Activated CD8-positive, alpha-beta T cell treated with anti-CD3 and anti-CD28 coated beads for 36 hours (primary cell): Measurements from ENCODE around the gene CLIC2. TPM values are rescaled to one million over a fixed set of nuclear protein-coding genes. Genes with fewer than 3 reads are reported as not detected.
"Not testable (repeated sequence)": the region's sequence is repeated elsewhere in the genome, so short reads cannot be mapped to it uniquely, and the experiment has no call there.

Experiments used
- ATAC-seq: fragments of 200-7000 bp; cut with Tn5 transposase; one replicate; pipeline ENCODE4 v1.10.0; 2021; ENCODE audit warnings: mild to moderate bottlenecking, moderate library complexity
- CTCF ChIA-PET: fragments of 350-600 bp; sonication (Branson Sonifier 250); formaldehyde crosslinking; loops from one replicate; lab custom pipeline; 2021; ENCODE audit warnings: antibody characterized with exemption; lab: Charles Lee
- POLR2A ChIA-PET: fragments of 350-600 bp; sonication (Branson Sonifier 250); formaldehyde crosslinking; loops from one replicate; lab custom pipeline; 2021; ENCODE audit warnings: antibody characterized with exemption; lab: Charles Lee
- DNase-seq: peaks from one replicate; pipeline ENCODE4 v3.0.0-alpha.2; 2020
- H3K27ac Mint-ChIP-seq: one replicate; pipeline ENCODE4 v1.8.0; 2021; ENCODE audit warnings: mild to moderate bottlenecking, mixed read lengths
- H3K27me3 Mint-ChIP-seq: one replicate; pipeline ENCODE4 v1.8.0; 2021; ENCODE audit warnings: mixed read lengths
- H3K36me3 Mint-ChIP-seq: one replicate; pipeline ENCODE4 v1.8.0; 2021; ENCODE audit warnings: low read depth, mixed read lengths
- H3K4me1 Mint-ChIP-seq: one replicate; pipeline ENCODE4 v1.8.0; 2021; ENCODE audit warnings: low read depth, mixed read lengths
- H3K4me3 Mint-ChIP-seq: one replicate; pipeline ENCODE4 v1.8.0; 2021; ENCODE audit warnings: mild to moderate bottlenecking, moderate library complexity, mixed read lengths
- H3K9me3 Mint-ChIP-seq: one replicate; pipeline ENCODE4 v1.8.0; 2021; ENCODE audit warnings: mixed read lengths
- CTCF ChIP-seq: fragments of 200-600 bp; IDR thresholded peaks from one replicate; pipeline ENCODE4 v1.8.0; 2022; ENCODE audit warnings: antibody characterized with exemption, mild to moderate bottlenecking
- intact Hi-C: fragments of 100-400 bp; cut with micrococcal nuclease; formaldehyde crosslinking; loops from one replicate; pipeline ENCODE4 v1.10.0; 2022
- total RNA-seq, 2 experiments: library from RNA; stranded (reverse); gene quantifications; one replicate each; pipeline ENCODE4 v1.2.3, GENCODE V29; 2021

The CLIC2 gene
- total RNA-seq: under 1 TPM in 1 of 2 experiments, not detected in 1; 0.49 TPM

DNA sequence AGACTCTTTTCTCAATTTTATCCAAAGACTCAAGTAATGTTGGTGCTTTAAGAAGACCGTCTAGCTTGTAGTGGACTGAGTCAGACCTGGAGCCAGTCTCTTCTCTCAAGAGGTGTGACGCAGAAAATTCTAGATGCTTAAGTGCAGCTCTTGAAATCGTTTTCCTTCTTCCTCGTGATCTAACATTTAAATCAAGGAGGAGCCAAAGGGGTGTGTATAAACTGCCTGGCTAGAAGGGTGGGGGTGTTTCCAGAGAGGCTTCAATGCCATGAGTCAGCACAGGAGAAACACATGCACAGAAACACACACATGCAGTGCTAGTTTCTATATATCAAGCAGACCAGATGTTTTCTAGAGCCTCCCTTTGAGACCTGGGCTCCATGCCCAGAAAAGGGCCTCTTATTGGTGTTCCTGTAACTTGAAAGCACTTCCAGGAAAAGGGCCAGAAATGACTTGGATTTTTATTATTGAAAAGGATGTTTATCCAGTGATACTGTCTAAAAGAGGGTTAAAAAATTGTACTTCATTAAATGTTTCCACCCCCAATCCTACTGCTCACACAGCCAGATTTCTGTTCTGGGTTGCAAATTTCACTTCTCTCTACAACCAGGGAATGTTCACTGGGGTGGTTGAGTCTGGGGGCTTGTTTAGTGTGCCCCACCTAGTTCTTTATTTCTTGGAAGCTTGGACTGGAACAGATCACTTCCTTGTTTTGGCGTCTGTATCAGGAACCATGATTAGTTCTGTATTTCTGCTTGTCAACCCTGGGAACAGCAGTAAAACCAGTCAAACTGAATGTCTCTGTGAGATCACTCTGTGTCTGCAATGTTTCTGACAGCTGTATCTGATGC lies at the start of gene CLIC2:
TSS of gene CLIC2 (minus strand) at position 129 of the 851 bp plus-strand sequence. CDS start 187 bp downstream, outside the sequence.
- Mint-ChIP-seq H3K9me3 (no peaks in the 10 kb centered on the region), H3K4me3 (no peak within 1 kb of the TSS), H3K27me3 (no peaks in the 10 kb centered on the region), H3K4me1 (peaks cover 11% of the 10 kb centered on the region), H3K36me3 (no peaks in the 10 kb centered on the region), H3K27ac (no peak within 1 kb of the TSS)
- DNase-seq (peak; percentile 20), ATAC-seq (peak; percentile 71)
- POLR2A ChIA-PET: no interaction called here
- TF ChIP-seq CTCF: no peak
- intact Hi-C loops: no loop called here
- CTCF ChIA-PET: no interaction called here

DNA sequence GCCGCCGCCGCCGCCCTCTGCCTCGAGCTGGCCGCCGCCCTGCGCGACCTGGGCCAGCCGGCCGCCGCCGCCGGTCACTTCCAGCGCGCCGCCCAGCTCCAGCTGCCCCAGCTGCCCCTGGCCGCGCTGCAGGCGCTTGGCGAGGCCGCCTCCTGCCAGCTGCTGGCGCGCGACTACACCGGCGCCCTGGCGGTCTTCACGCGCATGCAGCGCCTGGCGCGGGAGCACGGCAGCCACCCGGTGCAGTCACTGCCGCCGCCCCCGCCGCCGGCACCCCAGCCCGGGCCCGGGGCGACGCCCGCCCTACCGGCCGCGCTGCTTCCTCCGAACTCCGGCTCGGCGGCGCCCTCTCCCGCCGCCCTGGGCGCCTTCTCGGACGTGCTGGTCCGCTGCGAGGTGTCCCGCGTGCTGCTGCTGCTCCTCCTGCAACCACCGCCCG lies 48.1 kb upstream of the CLIC2 start:
- H3K4me1 Mint-ChIP-seq, POLR2A ChIA-PET, CTCF ChIA-PET, H3K9me3 Mint-ChIP-seq, DNase-seq, H3K27me3 Mint-ChIP-seq, H3K36me3 Mint-ChIP-seq, H3K27ac Mint-ChIP-seq, intact Hi-C loops, H3K4me3 Mint-ChIP-seq: not testable (repeated sequence)
- peak; percentile 53 for ATAC-seq

- H3K9me3 Mint-ChIP-seq, CTCF ChIA-PET, H3K27me3 Mint-ChIP-seq, H3K36me3 Mint-ChIP-seq, POLR2A ChIA-PET, H3K27ac Mint-ChIP-seq, intact Hi-C loops, H3K4me1 Mint-ChIP-seq, DNase-seq, H3K4me3 Mint-ChIP-seq: not testable (repeated sequence)
- peak; percentile 79 for ATAC-seq
Observed at GRCh38 chrX:155381843-155382528, 47.6 kb upstream of the CLIC2 start, which contains the start of gene F8A2. Gene F8A2 (plus strand): TSS chrX:155382095. CDS start chrX:155382115, 20 bp downstream.

GRCh38 chrX:155379802-155380201 lies 45.4 kb upstream of the CLIC2 start:
- H3K9me3 Mint-ChIP-seq, POLR2A ChIA-PET, H3K27me3 Mint-ChIP-seq, DNase-seq, CTCF ChIA-PET, H3K4me1 Mint-ChIP-seq, H3K36me3 Mint-ChIP-seq, H3K4me3 Mint-ChIP-seq, H3K27ac Mint-ChIP-seq, intact Hi-C loops: not testable (repeated sequence)
- ATAC-seq: peak; percentile 45

DNA sequence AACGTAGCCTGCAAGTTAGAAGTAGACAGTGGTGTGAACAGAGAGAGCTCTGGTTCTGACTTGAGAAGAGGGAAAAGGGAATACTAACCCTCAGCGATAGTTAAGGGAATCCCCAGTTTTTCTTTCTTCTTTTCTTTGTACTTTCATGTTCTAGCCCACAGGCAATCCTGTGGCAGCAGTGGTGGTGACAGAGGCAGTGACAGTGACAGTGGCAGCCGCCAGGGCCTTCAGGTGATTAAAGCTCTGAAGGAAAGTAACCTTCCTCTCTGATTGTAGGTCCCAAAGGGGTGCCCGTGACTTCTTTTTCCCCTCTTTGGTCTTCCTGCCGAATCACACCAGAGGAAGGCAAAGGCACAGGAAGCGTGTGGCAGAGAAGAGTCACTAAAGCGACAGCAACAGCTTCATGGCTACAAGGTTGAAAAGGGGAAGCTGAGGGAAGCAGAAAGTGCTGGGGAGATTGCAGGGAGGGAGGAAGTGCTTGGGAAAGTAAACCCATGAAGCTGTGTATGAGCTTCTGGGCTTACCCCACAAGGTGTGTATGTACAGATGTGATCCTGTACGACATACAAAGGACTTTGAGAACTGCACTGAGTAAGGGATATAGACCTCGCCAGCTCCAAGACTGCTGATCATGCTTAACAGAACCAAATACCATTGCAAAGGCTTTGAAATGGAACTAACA lies 39.5 kb upstream of the CLIC2 start:
- H3K4me1 Mint-ChIP-seq, CTCF ChIA-PET, H3K4me3 Mint-ChIP-seq, H3K27me3 Mint-ChIP-seq, H3K36me3 Mint-ChIP-seq, intact Hi-C loops, H3K27ac Mint-ChIP-seq, POLR2A ChIA-PET, H3K9me3 Mint-ChIP-seq, DNase-seq: not testable (repeated sequence)
- ATAC-seq: peak; percentile 83

DNA sequence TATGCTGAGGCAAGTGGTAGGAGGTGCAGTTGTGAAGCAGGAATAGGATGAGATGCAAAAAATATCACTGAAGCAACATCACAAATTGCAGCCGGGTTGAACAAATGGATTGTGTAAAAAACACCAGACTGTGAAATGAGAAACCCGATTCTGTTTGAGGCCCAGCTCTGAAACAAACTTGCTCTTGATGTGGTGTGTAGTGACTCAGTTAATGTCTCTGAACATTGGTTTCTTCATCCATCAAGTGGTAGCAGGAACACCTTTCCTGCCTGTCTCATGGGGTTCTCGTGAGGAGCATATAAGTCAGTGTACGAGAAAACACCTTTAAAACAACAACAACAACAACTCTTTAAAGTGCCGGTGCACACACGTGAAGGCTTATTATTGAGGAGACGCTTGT lies 29.3 kb upstream of the CLIC2 start:
- H3K4me1 Mint-ChIP-seq, DNase-seq, H3K27me3 Mint-ChIP-seq, H3K4me3 Mint-ChIP-seq, H3K9me3 Mint-ChIP-seq, H3K36me3 Mint-ChIP-seq, H3K27ac Mint-ChIP-seq, CTCF ChIA-PET, POLR2A ChIA-PET, intact Hi-C loops: not testable (repeated sequence)
- ATAC-seq: peak; percentile 66

DNA sequence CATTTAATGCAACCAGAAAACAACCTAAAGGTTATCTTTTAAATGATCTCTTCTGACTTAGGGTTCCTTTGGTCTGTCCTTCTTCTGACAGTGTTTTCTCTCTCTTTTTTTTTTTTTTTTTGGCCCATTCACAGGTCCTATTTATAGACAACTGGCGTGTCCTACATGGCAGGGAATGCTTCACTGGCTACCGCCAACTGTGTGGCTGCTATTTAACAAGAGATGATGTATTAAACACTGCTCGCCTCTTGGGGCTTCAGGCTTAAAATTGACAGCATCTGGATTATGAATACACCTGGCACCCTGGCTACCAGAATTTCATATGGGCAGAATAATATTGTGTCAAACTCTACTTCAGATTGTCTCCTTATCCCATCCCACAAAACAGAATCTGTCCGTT lies 15.0 kb upstream of the CLIC2 start:
- H3K27ac Mint-ChIP-seq, POLR2A ChIA-PET, H3K4me3 Mint-ChIP-seq, H3K9me3 Mint-ChIP-seq, H3K36me3 Mint-ChIP-seq, CTCF ChIA-PET, intact Hi-C loops, ATAC-seq, H3K27me3 Mint-ChIP-seq, DNase-seq, H3K4me1 Mint-ChIP-seq: not testable (repeated sequence)

DNA sequence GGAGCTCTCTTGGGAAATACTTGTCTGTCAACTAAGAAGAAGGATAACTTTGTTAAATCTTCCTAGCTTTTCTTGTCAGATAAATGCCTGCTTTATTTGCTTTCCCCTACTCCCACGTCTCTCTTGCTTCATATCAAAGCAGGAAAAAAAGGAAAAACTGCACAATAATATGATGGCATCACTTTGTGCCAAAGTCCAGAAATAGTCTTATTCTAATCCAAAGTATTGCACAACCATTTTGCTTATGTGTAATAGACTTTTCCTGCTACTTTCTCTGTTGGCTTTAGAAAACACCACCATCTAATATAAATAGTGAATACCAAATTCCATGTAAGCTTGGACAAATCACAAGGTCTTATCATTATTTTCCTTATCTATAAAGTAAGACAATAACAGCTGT lies 11.3 kb upstream of the CLIC2 start:
- DNase-seq, H3K4me1 Mint-ChIP-seq, H3K27me3 Mint-ChIP-seq, POLR2A ChIA-PET, intact Hi-C loops, H3K4me3 Mint-ChIP-seq, H3K27ac Mint-ChIP-seq, ATAC-seq, H3K36me3 Mint-ChIP-seq, CTCF ChIA-PET, H3K9me3 Mint-ChIP-seq: not testable (repeated sequence)

- DNase-seq, CTCF ChIA-PET, ATAC-seq, intact Hi-C loops, H3K36me3 Mint-ChIP-seq, H3K9me3 Mint-ChIP-seq, POLR2A ChIA-PET, H3K4me3 Mint-ChIP-seq, H3K27ac Mint-ChIP-seq, H3K27me3 Mint-ChIP-seq: not testable (repeated sequence)
- peaks cover 11% of the 10 kb centered on the region for H3K4me1 Mint-ChIP-seq
Observed at GRCh38 chrX:155335337-155335712, 911 bp upstream of the CLIC2 start.
